GM18505 (cell line): Measurements from ENCODE around the gene IRF2.

ENCODE experiments used
- ATAC-seq: cut with Tn5 transposase; IDR thresholded peaks from one replicate; pipeline ENCODE4 v1.9.1; 2021; ENCODE audit not compliant: unreplicated experiment
- POLR2A ChIP-seq: IDR thresholded peaks from 4 replicates; pipeline ENCODE4 v1.6.1; 2011; ENCODE audit warnings: borderline replicate concordance; ENCODE audit not compliant: insufficient read depth, insufficient read length; ENCODE audit errors: extremely low read depth

Gene IRF2

DNA sequence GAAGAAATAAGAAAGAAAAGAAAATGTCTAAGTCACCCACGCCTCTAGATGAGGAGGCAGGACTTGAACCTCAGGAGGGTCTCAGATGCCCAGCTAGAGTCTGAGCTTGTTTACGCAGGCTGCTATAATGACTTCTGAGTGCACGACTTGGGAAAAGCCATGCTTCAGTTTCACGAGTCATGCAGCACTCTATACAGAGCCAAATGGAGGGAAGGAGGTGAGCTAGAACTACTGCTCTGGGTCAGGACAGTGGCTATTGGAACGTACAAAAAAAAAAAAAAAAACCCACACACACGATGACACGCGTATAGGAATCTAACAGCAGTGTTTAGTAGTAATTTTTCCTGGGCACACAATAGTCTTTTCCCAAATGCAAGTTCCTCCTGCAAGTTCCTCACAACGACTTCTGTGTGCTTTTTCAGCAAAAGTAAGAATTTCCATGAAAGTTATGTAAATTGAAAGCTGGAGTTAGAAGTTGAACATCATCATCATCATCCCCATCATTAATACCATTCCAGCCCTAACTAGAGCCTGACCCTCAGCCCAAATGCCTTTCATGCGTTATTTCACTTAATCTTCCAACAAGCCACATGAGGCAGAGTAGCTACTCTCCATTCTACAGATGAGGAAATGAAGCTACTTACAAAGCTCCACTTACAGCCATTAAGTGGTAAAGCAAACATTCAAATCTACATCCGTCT is 36.6 kb downstream of the IRF2 start:
- TF ChIP-seq POLR2A = no peak
- peak; percentile 56 for ATAC-seq

GRCh38 chr4:184434501-184435066 is 39.8 kb downstream of the IRF2 start:
- no peak for TF ChIP-seq POLR2A
- ATAC-seq = no peak

DNA sequence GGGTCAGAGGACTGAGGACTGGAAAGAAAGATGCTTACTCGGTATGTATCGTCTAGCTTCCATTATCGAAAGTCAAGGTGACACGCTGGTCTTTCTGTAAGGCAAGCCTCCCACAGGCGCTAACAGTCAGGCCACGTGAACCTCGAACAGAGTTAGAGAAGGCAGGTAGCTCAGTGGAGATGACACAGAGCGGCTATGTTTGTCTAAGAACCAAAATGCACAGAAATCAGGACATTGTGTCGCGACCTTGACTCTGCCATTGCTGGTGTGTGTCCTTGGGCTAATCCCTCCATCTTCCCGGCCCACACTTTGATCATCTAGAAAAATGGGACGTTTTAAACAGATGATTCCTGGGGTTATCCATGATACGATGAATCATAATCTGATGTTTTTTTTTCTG is 40.3 kb downstream of the IRF2 start:
- no peak for TF ChIP-seq POLR2A
- no peak for ATAC-seq

DNA sequence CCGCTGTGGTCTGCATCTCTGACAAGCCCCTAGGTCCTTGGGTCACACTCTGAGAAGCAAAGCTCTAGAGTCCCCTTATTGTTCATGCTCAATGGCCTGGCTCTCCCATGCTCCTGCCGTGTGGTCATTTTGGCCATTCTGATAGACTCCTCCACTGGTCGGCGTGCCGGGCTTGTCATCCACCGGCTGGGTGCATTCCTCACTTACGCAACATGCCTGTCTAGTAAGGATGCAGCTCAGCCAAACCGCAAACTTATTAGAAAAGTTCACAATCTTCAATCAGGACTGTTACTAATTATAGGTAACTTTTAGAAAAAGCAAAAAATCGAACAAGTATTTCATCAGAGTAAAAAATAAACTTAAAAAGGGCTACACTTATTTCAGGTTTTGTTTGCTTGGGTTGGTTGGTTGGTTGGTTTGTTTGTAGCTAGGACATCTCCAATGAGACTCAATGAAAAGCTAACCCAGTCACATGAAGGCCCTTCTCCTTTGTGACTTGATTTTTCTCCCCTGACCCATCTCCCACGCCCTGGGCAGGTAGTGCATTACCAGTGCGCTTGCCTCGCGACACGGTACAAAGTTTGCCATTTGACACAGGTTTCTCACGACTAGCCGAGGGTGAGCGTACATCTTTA is 41.0 kb downstream of the IRF2 start:
- ATAC-seq = no peak
- TF ChIP-seq POLR2A = no peak

DNA sequence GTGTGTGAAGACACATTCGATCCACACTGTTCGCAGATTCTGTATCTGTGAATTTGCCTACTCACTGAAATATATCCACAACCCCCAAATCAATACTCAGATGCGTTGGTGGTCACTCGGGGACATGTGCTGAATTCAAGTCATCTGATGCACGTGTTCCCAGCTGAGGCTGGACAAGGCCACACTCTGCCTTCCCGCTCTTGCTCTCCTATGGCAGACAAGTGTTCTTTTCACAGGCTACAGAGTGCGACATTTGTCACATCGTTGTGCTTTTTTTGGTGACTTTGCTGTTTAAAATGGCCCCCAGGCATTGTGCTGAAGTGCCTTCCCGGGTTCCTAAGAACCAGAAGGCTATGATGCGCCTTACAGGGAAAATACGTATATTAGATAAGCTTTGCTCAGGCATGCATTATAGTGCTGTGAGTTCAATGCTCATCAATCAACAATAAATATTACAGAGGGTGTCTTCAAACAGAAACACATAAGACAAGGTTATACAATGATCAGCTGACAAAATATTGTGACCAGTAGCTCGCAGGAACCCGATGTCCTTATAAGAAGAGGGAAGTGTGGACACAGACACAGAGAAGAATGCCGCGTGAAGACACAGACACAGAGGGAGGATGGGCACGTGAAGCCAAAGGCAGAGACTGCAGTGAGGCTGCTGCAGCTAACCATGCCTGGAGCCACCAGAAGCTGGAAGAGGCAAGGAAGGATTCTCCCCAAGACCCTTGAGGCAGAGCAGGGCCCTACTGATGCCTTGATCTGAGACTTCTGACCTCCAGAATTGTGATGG is 42.0 kb downstream of the IRF2 start:
- ATAC-seq = no peak
- TF ChIP-seq POLR2A = no peak

GRCh38 chr4:184430163-184430562 is 44.2 kb downstream of the IRF2 start:
- ATAC-seq = no peak
- no peak for TF ChIP-seq POLR2A

DNA sequence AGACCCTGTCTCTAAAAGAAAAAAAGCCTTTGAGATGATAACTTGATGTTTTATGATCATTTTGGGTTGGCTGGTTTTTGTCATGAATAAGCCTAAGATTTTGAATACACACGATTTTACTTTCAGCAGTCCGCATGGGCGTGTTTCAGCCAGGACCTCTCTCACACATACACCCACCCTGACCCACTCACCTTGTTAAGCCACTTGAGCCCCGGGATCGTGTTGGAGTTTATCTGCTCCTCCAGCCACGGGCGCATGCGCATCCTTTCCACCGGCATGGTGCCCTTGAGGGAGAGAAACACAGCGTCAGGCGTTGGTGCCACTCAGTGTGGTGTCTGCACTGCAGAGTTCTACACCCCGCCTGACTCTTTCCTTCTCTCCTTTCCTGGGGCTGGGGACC is 45.6 kb downstream of the IRF2 start:
- no peak for TF ChIP-seq POLR2A
- no peak for ATAC-seq

- no peak for ATAC-seq
- TF ChIP-seq POLR2A = no peak
Observed at GRCh38 chr4:184427687-184428086, 46.7 kb downstream of the IRF2 start.

GRCh38 chr4:184427093-184427492 is 47.3 kb downstream of the IRF2 start:
- TF ChIP-seq POLR2A = no peak
- no peak for ATAC-seq

- ATAC-seq = no peak
- no peak for TF ChIP-seq POLR2A
Observed at GRCh38 chr4:184424993-184425758, 49.2 kb downstream of the IRF2 start.

DNA sequence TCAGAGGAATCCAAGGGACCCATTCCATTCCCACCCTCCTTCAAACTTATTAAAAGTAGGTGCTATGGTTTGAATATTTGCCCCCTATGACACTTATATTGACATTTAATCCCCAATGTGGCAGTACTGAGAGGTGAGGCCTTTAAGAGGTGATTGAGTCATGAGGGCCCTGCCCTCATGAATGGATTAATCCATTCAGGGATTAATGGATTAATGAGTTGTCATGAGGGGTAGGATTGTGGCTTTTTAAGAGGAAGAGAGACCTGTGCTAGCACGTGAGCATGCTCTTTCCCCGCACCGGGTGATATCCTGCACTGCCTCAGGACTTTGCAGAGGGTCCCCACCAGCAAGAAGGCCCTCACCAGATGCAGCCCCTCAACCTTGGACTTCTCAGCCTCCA is 50.1 kb downstream of the IRF2 start:
- no peak for TF ChIP-seq POLR2A
- no peak for ATAC-seq

- no peak for ATAC-seq
- no peak for TF ChIP-seq POLR2A
Observed at GRCh38 chr4:184423003-184423686, 51.2 kb downstream of the IRF2 start.
